Measurements from ENCODE around the gene HP.

DNA sequence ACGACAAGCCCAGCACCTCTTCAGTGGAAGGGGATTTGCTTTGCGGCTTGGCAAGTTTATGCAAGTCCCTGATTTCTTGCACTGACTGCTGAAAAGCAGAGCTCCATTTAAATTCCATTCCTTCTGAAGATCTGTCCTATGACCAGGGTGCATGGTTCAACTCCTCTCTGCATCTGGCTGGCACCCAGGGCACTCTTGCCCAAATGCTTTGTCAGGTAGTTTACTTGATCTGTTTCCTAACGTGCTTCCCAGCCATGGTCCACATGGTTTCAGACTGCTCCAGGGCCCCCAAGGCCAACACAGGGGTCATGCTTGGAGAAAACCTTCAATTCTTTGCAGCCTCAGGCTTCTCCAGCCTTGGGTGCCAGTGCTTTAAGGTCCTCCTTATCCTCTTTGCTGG, 11.2 kb upstream of the HP start:
- TF ChIP-seq POLR2A (IDR thresholded peaks at IDR 0.05) (no peak), CTCF (IDR thresholded peaks at IDR 0.05) (no peak)

Measured in right lobe of liver (tissue), 4 donors.